ENCODE results near the gene S100G. TPM values are rescaled to one million over a fixed set of nuclear protein-coding genes. Genes with fewer than 3 reads are reported as not detected.
"Not testable (repeated sequence)": the region's sequence is repeated elsewhere in the genome, so short reads cannot be mapped to it uniquely, and the experiment has no call there.

S100G gene
- total and polyA plus RNA-seq, 4 donors: not detected

DNA sequence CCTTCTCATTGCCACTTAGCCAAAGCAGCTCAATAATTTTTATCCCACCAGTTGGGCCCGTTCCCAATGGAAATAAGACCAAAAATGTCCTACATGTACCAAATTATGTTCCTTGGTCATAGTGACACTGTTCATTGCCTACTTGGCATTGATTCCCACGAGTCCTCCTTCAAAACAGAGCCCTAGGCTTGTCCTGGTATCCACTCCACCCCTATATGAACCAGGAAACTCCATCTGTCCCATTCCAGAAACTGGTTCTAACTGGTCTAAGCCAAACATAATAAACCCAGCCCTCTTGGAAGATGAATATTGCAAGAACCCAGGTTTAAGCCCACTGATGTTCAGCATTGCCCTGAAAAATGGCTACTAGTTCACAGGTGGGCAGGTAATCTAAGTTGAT lies 30.9 kb upstream of the S100G start:
- 77 to 97% methylated on average over 2 of the region's 2 CpGs for WGBS, 2 donors

DNA sequence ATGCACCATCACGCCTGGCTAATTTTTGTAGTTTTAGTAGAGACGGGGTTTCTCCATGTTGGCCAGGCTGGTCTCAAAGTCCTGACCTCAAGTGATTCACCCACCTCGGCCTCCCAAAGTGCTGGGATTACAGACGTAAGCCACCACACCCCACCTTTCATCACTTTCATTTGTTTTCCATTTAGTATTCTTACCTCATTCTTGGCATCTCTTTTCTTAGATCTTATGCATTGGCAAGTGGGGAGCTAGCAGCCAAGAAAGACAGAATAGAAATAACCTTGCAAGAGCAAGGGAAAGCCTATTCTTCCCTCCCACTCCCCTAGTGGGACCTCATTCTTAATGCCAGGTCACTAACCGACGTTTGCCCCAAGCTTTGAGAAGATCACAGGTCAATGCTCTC lies 21.4 kb upstream of the S100G start:
- not testable (repeated sequence) for H3K9me3 ChIP-seq (ENCODE audit: control insufficient read depth in 4 of 4, insufficient read depth in 3 of 4, low read length in 3 of 4); DNase-seq; H3K36me3 ChIP-seq (ENCODE audit: control insufficient read depth in 4 of 4, insufficient read depth in 4 of 4, low read length in 4 of 4); H3K4me1 ChIP-seq (ENCODE audit: control insufficient read depth in 5 of 5, insufficient read depth in 5 of 5, low read length in 5 of 5); ATAC-seq (ENCODE audit: insufficient read depth, low FRiP score); H3K9ac ChIP-seq (ENCODE audit: insufficient read depth in 1 of 2, low read length in 2 of 2); H3K27ac ChIP-seq (ENCODE audit: low read depth in 1 of 2, low read length in 1 of 2); H3K4me3 ChIP-seq
- peaks cover 0 to 35% (median 25%) of the 10 kb centered on the region in 3 donors for H3K27me3 ChIP-seq (ENCODE audit: control insufficient read depth in 3 of 3, insufficient read depth in 3 of 3, low read length in 2 of 3)
- WGBS, 2 donors: 82 to 93% methylated on average over 6 of the region's 6 CpGs

More for the DNA sequence above, 30.9 kb upstream of the S100G start:
- Histone ChIP-seq H3K36me3 (ENCODE audit: control insufficient read depth in 4 of 4, insufficient read depth in 4 of 4, low read length in 4 of 4) (peaks cover 0 to 11% (median 5%) of the 10 kb centered on the region in 4 donors), H3K9me3 (ENCODE audit: control insufficient read depth in 4 of 4, insufficient read depth in 3 of 4, low read length in 3 of 4) (peaks cover 0 to 3% (median 1%) of the 10 kb centered on the region in 4 donors), H3K9ac (ENCODE audit: insufficient read depth in 1 of 2, low read length in 2 of 2) (no peak overlapping the region), H3K27ac (ENCODE audit: low read depth in 1 of 2, low read length in 1 of 2) (no peak overlapping the region), H3K27me3 (ENCODE audit: control insufficient read depth in 3 of 3, insufficient read depth in 3 of 3, low read length in 2 of 3) (peaks cover 0 to 28% (median 22%) of the 10 kb centered on the region in 3 donors), H3K4me3 (no peak overlapping the region), H3K4me1 (ENCODE audit: control insufficient read depth in 5 of 5, insufficient read depth in 5 of 5, low read length in 5 of 5) (no peaks in the 10 kb centered on the region)
- ATAC-seq (ENCODE audit: insufficient read depth, low FRiP score) (no peak), DNase-seq (no peak)
- TF ChIP-seq, protein P1, sequence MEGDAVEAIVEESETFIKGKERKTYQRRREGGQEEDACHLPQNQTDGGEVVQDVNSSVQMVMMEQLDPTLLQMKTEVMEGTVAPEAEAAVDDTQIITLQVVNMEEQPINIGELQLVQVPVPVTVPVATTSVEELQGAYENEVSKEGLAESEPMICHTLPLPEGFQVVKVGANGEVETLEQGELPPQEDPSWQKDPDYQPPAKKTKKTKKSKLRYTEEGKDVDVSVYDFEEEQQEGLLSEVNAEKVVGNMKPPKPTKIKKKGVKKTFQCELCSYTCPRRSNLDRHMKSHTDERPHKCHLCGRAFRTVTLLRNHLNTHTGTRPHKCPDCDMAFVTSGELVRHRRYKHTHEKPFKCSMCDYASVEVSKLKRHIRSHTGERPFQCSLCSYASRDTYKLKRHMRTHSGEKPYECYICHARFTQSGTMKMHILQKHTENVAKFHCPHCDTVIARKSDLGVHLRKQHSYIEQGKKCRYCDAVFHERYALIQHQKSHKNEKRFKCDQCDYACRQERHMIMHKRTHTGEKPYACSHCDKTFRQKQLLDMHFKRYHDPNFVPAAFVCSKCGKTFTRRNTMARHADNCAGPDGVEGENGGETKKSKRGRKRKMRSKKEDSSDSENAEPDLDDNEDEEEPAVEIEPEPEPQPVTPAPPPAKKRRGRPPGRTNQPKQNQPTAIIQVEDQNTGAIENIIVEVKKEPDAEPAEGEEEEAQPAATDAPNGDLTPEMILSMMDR (IDR thresholded peaks at IDR 0.05; ENCODE audit: control extremely low read depth, extremely low read depth): no peak

DNA sequence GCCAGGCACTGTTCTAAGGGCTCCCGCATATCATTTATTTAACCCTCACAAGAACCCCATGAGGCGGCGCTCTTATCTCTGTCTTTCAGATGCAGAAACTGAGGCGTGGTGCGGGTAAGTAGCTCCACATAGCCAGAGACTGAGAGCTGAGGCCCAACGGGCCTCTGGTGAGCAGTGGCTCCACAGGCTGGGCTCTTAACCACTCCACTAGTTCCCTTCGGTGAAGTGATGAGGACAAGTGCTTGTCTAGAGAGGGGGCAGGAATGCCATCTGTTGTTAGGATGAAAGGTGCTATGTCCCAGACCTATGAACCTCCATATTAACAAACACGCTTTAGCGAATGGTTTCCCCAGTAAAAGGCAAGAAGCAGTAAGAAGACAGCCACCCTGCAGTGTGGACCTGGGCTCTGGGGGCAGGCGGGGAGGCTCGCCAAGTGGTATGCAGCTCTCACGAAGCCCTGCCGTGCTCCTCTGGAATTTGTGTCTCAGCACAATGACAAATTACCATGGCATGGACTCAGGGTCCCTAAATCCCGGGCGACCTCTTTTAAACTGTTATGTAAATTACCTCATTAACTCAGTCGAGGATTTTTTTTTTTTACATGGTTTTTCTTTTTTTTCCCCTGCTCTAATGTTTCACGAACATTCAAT lies 20.9 kb upstream of the S100G start:
- TF ChIP-seq, protein P1 (IDR thresholded peaks at IDR 0.05; ENCODE audit: control extremely low read depth, extremely low read depth): no peak

DNA sequence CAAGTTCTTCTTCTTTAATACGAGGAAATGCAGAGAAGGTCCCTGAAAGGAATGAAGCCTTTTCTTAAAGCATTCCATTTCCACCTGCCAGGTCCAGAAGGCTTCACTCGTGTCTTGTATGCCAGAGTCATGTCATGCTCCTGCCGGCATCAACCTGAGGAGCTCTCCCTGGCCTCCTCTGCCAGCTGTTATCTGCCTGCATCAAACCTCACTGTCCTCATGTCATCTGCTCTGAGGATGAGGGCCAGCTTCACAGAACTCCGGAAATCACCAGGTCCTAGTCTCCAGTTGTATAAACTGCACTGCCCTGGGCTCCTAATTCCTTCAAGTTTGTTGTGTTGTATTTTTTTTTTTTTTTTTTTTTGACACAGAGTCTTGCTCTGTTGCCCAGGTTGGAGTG lies 20.0 kb upstream of the S100G start:
- Histone ChIP-seq H3K9me3 (ENCODE audit: control insufficient read depth in 4 of 4, insufficient read depth in 3 of 4, low read length in 3 of 4) (peaks cover 0 to 2% (median 0%) of the 10 kb centered on the region in 4 donors), H3K36me3 (ENCODE audit: control insufficient read depth in 4 of 4, insufficient read depth in 4 of 4, low read length in 4 of 4) (no peaks in the 10 kb centered on the region), H3K4me1 (ENCODE audit: control insufficient read depth in 5 of 5, insufficient read depth in 5 of 5, low read length in 5 of 5) (no peaks in the 10 kb centered on the region), H3K27me3 (ENCODE audit: control insufficient read depth in 3 of 3, insufficient read depth in 3 of 3, low read length in 2 of 3) (peaks cover 0 to 28% (median 24%) of the 10 kb centered on the region in 3 donors), H3K27ac (ENCODE audit: low read depth in 1 of 2, low read length in 1 of 2) (no peak overlapping the region), H3K9ac (ENCODE audit: insufficient read depth in 1 of 2, low read length in 2 of 2) (no peak overlapping the region), H3K4me3 (no peak overlapping the region)
- DNase-seq (no peak), ATAC-seq (ENCODE audit: insufficient read depth, low FRiP score) (no peak)
- 72 to 92% methylated on average over 4 of the region's 4 CpGs for WGBS, 2 donors
- TF ChIP-seq, protein P1 (IDR thresholded peaks at IDR 0.05; ENCODE audit: control extremely low read depth, extremely low read depth): no peak

More for the DNA sequence above, 20.9 kb upstream of the S100G start:
- H3K9me3 ChIP-seq (ENCODE audit: control insufficient read depth in 4 of 4, insufficient read depth in 3 of 4, low read length in 3 of 4): peaks cover 0 to 2% (median 0%) of the 10 kb centered on the region in 4 donors
- H3K27ac ChIP-seq (ENCODE audit: low read depth in 1 of 2, low read length in 1 of 2): no peak overlapping the region
- WGBS, 2 donors: 65 to 91% methylated on average over 17 of the region's 17 CpGs
- H3K27me3 ChIP-seq (ENCODE audit: control insufficient read depth in 3 of 3, insufficient read depth in 3 of 3, low read length in 2 of 3): peaks cover 0 to 35% (median 28%) of the 10 kb centered on the region in 3 donors
- no peak overlapping the region for H3K9ac ChIP-seq (ENCODE audit: insufficient read depth in 1 of 2, low read length in 2 of 2)
- no peak overlapping the region for H3K4me3 ChIP-seq
- DNase-seq (no peak), ATAC-seq (ENCODE audit: insufficient read depth, low FRiP score) (no peak)
- H3K36me3 ChIP-seq (ENCODE audit: control insufficient read depth in 4 of 4, insufficient read depth in 4 of 4, low read length in 4 of 4): no peaks in the 10 kb centered on the region
- H3K4me1 ChIP-seq (ENCODE audit: control insufficient read depth in 5 of 5, insufficient read depth in 5 of 5, low read length in 5 of 5): no peaks in the 10 kb centered on the region

Data from lung (tissue), 12 donors.